GM21390 (cell line): Measurements from ENCODE around the gene TNFRSF19.

ENCODE experiments used
- ATAC-seq: cut with Tn5 transposase; IDR thresholded peaks from one replicate; pipeline ENCODE4 v1.9.1; 2021; ENCODE audit not compliant: unreplicated experiment

Gene TNFRSF19

DNA sequence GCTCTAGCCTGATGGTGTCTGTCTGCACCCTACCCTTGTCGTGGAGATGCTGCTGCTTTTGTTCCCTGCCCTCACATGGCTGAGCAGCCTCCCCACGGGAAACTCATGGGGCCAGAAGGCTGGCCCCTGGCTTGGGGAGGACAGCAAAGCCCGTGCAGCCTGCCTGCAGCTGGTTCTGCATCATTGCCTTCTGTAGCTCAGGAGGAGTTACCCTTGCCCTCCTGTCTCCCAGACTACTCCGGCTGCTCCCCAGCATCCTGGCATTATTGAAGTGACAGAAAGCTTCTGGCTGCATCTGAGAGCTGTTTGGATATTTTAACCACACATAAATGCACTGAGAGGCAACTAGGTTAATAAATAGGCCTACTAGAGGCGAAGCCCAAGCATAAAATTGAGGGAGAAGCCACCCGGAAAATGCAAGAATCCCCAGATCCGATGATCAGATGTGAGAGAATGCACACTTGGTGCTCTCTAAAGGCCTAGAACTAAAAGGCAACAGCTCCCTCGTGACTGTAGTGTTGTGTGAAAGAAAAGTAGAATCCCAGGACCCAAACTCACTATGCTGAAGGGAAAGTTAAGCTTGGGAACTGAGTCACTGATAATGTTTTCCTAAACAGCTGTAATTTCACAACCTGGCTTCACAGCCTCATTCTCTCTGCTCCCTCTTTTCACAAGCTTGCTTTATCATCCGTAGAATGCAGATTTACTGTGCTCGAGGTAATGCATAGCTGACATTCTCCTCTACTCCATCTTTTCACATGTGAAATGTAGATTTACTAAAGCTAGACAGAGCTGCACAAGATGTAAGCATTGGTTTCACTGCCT is 110.8 kb downstream of the TNFRSF19 start:
- ATAC-seq: no peak

DNA sequence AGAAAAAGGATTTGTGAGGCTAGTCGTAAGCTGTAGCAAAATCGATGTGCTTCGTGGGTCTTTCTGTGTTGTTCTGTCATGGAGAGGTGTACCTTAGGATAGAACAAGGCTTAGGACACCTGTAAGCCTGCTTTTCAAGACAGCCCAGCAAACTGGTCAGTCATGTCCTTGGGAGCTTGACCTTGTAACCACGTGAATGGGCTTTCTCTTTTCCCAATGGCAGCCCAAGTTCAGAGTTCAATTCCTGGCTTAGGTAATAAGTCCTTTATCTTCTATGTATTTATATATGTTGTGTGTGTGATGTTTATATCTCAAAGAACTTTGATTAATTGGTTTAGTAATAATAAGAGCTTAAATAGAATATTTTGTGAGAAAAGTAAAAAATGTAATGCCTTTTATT is 112.9 kb downstream of the TNFRSF19 start:
- no peak for ATAC-seq

DNA sequence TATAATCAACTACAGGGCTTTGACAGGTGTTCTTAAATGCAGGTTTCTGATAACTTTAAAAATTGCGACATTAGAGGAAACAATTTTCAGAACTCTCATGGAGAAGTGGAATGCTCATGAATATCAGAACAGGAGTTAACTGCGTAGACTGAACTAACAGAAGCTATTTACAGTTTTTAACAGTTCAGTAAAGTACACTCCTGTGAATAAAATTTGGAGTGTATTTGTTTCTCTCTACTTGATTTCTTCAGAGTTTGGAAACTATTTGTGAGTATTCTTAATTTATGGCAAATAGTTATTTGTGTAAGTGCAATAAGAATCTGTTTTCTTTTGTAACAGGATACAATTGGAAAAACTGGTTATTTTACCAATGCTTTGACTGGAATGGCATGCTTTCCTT is 114.4 kb downstream of the TNFRSF19 start:
- no peak for ATAC-seq

DNA sequence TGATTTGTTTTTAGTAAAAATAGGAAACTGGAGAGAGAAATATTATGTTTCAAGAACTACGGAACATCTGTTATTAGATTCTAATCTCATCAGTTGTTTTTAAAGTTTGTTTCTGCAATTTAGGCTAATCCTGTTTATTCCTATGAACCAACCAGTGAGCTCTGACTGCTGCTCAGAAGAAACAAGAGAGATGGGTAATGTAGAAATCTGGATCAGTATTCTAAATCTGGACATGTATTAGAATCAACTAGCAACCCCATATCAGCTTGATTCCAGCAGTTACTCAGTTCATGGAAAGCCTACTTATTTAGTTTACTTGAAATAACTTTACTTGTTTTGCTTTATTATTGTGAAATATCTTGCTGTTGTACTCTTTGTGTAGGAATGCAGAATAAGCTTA is 115.2 kb downstream of the TNFRSF19 start:
- ATAC-seq: no peak

DNA sequence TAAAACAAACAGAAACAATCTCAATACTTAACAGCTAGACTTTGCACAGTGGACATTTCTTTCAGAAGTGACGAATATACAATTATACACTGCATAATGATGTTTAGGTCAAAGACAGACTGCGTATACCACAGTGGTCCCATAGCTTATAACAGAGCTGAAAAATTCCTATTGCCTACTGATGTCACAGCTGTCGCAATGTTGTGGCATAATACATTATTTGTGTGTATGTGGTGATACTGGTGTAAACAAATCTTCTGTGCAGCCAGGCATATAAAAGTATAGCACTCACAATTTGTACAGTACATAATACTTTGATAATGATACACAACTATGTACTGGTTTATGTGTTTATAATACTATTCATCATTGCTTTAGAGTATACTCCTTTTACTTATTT is 116.7 kb downstream of the TNFRSF19 start:
- no peak for ATAC-seq

DNA sequence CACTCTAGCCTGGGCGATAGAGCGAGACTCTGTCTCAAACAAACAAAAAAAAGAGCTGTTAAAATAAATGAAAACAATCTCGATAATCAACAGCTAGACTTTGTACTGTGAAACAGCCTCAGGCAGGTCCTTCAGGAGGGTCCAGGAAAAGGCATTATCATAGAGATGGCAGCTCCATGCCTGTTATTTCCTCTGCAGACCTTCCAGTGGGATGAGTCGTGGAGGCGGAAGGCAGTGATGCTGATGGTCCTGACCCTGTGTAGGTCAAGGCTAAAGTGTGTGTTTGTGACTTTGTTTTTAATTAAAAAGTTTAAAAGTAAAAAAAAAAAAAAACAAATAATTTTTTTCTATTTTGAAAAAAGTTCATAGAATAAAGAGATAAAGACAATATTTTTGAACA is 117.4 kb downstream of the TNFRSF19 start:
- ATAC-seq: no peak

DNA sequence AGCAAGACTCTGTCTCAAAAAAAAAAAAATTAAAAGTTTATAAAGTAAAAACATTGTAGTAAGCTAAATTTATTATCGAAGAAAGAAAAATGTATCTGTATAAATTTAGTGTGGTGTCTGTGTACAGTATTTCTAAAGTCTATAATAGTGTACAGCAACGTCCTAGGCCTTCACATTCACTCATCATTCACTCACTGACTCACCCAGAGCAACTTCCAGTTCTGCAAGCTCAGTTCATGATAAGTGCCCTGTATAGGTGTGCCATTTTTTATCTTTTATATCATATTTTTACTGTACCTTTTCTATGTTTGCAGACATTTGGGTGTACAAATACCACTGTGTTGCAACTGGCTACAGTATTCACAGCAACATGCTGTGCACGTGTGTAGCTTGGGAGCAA is 118.1 kb downstream of the TNFRSF19 start:
- ATAC-seq: no peak

DNA sequence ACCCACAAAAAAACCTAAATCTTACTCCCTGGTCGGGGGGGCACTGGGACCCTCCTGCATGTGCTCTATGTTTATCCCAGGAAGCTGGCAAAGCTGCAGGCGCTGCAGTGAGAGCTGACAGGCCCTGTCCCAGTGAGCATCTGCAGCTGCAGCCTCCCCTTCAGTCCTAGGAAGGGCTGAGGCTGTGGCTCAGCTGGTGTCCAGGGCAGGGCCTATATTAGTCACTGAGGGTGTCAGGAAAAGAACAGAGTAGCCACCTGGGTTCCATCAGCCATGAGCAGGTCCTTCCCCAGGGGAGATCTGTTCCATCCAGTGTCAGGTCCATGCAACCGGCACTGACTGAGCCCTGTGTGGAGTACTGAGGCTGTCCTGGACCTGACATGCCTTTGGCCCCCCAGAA is 120.5 kb downstream of the TNFRSF19 start:
- no peak for ATAC-seq

DNA sequence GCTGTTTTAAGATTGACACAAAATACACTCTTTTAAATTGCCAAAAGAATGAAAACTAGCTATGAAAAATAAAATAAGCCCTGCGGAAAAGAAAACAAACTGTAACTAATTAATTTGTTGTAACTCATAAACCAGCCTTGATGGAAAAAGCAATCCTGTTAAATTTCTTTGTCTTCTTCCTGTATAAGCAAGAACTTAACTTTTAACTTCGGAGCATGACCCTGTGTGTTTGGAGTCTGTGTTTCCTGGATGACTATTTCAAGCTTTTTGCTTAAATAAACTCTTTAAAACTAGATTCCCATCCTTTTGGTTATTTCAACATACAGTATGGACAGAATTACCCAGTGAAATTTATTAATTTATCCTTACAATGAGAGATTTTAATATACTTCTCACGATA is 122.6 kb downstream of the TNFRSF19 start:
- ATAC-seq: no peak

DNA sequence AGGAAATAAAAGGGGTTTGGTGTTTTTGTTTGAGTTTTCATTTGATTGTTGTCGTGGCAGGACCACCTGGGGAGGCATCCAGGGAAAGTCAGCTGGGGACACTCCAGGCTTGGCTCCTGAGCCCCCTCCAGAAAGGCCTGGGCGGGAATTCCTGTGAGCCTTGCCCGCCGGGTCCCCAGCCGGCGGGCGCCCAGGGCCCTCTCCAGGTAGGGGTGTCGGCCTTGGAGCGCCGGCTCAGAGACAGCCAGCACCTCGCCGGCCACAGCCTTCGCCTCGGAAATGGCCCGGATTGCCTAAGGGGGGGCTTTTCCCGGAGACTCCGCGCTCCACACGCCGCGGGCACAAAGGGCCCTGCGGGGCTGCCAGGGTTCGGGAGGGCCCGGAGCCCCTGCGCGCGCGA is 125.0 kb downstream of the TNFRSF19 start:
- ATAC-seq: no peak

DNA sequence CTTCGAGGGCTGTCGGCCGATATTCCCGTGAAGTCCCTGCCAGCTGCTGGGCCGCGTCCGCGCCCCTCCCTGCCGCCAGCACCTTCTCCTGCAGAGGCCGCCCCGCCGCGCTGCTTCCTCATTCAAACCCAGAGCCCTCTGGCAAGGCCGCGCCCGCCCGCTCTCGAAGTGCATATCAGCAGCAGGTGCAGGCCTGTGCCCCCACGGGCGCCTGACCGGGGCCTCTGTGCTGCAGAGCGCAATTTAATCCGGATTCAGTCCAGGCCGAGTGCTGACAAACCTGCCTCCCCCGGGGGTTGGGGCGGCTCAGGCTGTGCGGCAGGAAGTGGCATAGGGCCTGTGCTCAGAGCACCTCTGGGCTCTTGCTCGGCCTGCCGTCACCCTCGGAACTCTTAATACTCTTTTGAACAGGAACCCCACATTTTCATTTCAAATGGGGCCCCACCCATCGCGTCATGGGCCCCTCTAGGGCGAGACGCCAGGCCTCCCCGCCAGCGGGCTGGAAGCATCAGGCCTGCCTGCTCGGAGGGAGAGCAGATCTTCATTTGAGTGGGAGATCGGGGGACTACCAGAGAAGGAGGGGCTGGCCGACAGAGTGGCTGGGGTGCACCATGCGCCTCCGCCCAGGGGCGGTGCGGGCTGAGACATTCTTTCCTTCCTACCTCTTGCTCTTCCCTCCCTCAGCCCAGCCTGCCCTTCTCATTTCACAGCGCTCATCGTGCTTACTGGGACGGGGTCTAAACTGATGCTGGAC is 125.7 kb downstream of the TNFRSF19 start:
- peak; percentile 80 for ATAC-seq

DNA sequence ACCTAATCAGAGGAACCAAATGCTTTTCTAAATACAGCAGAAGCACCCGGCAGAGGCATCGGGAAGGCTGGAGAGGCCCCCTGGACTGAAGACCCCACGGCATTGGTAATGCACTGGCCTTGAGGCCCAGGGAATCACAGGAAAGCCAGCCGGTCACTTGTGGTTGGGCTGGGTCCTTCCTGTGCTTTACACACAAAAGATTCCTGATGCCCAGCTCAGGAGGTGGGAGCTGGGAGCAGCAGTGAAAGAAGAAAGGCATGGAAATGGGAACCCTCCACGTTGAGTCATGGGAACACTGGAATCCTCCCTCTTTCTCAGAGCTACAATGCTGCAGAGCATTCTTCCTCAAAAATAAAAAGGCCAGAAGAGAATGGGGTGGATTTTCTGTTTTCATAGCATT is 126.4 kb downstream of the TNFRSF19 start:
- no peak for ATAC-seq

DNA sequence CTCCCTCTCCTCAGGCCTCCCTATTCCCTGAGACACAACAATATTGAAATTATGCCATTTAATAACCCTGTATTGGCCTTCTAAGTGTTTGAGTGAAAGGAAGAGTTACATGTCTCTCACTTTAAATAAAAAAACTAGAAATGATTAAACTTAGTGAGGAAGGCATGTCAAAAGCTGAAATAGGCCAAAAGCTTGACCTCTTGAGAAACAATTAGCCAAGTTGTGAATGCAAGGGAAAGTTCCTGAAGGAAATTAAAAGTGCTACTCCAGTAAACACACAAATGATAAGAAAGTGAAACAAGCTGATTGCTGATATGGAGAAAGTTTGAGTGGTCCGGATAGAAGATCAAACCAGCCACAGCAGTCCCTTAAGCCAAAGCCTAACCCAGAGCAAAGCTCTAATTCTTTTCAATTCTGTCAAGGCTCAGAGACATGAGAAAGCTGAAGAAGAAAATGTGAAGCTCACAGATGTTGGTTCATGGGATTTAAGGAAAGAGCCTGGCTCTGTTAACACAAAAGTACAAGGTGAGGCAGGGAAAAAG is 127.6 kb downstream of the TNFRSF19 start:
- no peak for ATAC-seq

DNA sequence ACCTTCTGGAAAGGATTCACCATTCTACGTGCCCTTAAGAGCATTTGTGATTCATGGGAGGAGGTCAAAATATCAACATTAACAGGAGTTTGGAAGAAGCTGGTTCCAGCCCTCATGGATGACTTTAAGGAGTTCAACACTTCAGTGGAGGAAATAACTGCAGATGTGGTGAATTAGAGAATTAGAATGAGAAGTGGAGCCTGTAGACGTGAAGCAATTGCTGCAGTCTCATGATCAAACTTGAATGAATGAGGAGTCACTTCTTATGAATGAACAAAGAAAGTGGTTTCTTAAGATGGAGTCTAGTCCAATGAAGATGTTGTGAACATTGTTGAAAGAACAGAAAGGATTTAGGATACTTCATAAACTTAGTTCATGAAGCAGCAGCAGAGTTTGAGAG is 129.1 kb downstream of the TNFRSF19 start:
- ATAC-seq: no peak

DNA sequence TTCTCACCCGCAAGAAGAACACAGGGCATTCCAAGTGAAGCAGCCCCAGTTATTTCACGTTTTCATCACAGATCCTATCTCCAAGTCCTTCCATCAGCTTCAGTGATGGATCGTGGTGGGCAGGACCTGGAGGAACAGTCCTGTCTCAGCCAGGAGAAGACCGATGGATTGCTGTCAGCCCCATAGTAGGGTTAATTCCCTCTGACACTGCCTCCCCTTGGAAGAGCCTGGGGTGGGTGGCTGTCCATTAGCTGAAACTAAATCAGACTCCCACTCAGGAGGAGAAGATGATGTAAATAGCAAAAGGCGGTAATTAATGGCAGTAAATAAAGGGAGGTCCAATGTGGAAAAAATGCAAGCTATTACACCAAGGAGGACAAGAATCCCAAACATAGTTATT is 131.0 kb downstream of the TNFRSF19 start:
- no peak for ATAC-seq

DNA sequence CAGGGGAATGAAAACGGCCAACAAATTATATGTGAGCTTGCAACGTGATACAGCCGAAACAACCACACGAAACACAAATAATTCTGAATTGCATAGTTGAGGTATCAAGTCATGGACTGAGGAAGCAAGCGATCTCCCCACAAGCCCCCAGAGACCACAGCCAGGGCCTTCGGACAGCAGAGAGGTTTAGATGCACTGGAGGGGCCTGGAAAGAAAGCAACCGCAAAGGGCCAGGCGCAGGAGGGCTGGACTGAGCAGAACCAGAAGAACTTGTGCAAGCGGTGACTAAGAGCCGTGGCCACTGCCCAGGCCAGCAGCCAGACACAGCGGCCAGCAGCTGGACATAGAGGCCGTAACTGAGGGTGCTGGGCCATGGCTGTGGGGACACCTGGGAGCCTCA is 131.4 kb downstream of the TNFRSF19 start:
- no peak for ATAC-seq

DNA sequence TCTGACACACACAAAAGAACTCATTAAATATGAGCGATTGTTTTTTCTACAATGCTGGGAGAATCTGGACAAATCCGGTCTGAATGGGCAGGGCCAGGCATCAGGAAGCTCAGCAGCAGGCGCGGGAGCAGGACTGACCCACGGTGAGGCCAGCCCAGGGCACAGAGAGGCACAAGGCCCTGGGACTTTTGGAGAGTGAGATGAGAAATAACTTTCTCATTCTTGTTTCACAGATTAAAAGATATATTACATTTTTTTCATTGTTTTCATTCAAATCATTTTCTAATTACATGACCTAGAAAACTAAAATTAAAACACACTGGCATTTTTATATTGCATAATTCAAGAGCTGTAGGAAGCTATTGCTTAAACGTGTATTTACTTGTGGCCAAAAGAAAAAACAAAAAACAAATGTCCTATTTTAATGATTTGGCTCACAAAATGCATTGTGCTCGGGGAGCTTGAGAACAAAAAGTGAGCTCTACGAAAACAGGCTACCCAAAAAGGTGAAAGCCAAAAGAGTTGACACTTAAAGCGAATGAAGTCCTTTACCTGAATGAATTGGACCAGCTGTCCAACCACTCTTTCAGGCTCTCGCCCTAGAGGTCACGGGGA is 133.1 kb downstream of the TNFRSF19 start:
- ATAC-seq: no peak

DNA sequence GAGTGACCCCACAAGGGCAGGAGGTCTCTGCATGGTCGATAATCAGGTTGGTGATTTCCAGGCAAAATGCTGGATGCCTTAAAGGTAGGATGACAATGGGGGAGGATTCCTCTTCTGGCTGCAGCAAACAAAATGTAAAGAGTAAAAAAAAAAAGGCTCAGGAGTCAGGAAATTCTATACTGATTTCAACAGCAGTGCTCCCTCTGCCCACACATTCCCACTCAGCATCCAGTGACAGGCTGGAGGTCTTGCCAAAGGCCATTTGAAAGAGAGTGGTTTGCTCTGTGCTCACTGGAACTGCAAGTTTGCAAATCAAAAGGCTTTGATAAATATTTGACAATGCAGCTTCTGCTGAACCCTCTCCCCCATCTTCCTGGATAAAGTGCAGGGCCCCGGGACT is 135.4 kb downstream of the TNFRSF19 start:
- no peak for ATAC-seq

DNA sequence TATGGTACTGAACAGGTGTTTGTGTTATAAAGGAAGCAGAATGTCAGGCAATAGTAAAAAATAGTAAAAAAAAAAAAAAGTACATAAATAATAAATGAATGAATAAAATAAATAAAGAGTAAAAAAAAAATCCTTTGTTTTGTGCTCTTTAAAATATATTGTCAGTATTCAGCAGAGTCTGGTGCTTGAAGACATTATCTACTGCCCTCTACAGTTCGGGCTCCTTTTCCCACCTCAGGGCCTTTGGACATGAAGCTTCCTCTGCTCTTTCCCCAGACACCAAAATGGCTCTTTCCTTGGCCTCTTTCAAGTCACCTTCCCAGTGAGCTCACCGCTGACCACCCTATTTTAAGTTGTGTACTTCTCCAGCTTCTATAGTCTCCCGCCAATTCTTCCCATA is 137.5 kb downstream of the TNFRSF19 start:
- no peak for ATAC-seq

DNA sequence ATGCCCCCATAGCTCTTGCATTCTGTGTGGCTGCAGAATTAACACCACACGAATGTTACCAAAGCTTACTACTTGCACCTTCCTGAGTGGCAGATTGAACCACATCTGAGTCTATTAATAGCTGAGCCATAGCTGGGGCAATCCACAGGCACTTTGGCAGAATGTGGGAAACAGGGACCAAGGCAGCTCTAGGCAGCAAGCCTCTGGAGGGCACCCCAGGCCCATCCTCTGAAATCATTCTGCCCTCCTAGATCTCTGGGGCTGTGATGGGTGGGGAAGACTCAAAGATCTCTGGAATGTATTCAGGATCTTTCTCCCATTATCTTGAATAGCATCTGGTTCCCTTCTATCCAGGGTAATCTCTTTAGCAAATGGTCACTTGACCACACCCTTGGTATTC is 139.3 kb downstream of the TNFRSF19 start:
- no peak for ATAC-seq

DNA sequence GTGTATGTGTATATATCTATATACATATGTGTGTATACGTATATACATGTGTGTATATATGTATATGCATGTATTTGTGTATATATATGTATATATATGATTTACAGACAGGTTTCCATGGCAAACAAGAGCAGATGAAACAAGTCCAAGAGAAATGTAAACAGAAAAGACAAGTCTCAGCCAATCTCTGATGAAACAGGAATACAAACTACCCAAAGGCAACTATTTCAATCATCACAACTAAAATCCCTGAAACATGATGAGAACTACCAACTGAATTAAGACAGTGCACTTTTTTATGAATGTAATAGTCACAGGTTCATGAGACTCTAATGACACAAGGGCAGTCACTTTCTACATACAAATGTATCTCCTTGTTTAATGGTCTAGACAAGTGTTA is 140.2 kb downstream of the TNFRSF19 start:
- ATAC-seq: no peak

DNA sequence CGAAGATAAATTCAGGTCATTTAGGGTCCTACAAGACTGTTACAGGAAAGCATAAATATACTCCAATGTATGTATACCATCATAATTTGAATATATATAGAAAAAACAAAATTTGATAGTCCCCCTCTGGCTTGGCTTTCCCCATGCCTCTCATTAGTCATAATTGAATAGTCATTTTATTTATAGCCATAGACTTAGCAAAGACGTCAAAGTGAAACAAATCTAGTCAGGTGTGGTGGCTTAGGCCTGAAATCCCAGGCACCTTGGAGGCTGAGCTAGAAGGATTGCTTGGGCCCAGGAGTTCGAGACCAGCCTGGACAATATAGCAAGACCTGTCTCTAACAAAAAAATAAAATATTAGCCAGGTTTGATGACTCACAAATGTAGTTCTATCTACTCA is 141.1 kb downstream of the TNFRSF19 start:
- ATAC-seq: no peak
